MM.1S (cell line): ENCODE measurements around the gene C19orf81.
"Not testable (repeated sequence)": the region's sequence is repeated elsewhere in the genome, so short reads cannot be mapped to it uniquely, and the experiment has no call there.

ENCODE experiments used
- EZH2 ChIP-seq: fragments of 300-600 bp; sonication (generic); optimal IDR thresholded peaks from 2 replicates; pipeline ENCODE3; 2017; ENCODE audit warnings: low read depth, mild to moderate bottlenecking, antibody characterized with exemption, low read length, mixed read lengths
- EZH2phosphoT487 ChIP-seq: fragments of 300-600 bp; sonication (generic); IDR thresholded peaks from 2 replicates; pipeline ENCODE4 v1.6.1; 2018; ENCODE audit warnings: antibody characterized with exemption, low read length
- TF ChIP-seq, protein P1 (sequence below): fragments of 300-600 bp; sonication (generic); IDR thresholded peaks from 2 replicates; pipeline ENCODE4 v1.5.1; 2016; ENCODE audit warnings: antibody characterized with exemption, low read length, mixed read lengths

GRCh38 chr19:50604264-50605073, 44.8 kb upstream of the C19orf81 start:
- TF ChIP-seq, protein P1, sequence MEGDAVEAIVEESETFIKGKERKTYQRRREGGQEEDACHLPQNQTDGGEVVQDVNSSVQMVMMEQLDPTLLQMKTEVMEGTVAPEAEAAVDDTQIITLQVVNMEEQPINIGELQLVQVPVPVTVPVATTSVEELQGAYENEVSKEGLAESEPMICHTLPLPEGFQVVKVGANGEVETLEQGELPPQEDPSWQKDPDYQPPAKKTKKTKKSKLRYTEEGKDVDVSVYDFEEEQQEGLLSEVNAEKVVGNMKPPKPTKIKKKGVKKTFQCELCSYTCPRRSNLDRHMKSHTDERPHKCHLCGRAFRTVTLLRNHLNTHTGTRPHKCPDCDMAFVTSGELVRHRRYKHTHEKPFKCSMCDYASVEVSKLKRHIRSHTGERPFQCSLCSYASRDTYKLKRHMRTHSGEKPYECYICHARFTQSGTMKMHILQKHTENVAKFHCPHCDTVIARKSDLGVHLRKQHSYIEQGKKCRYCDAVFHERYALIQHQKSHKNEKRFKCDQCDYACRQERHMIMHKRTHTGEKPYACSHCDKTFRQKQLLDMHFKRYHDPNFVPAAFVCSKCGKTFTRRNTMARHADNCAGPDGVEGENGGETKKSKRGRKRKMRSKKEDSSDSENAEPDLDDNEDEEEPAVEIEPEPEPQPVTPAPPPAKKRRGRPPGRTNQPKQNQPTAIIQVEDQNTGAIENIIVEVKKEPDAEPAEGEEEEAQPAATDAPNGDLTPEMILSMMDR = not testable (repeated sequence)
- not testable (repeated sequence) for TF ChIP-seq EZH2phosphoT487, EZH2
